GM12873 (cell line): ENCODE measurements around the gene PCF11.

Experiments
- CTCF ChIP-seq: IDR thresholded peaks from 2 replicates; pipeline ENCODE4 v1.5.1; 2012; ENCODE audit warnings: low read depth, mild to moderate bottlenecking, moderate library complexity, low read length, control low read depth; ENCODE audit not compliant: insufficient read depth; ENCODE audit errors: missing control alignments

The PCF11 gene

GRCh38 chr11:83181815-83182214 lies 24.9 kb downstream of the PCF11 start:
- TF ChIP-seq CTCF = no peak

GRCh38 chr11:83185767-83186166 lies 28.8 kb downstream of the PCF11 start:
- no peak for TF ChIP-seq CTCF

- no peak for TF ChIP-seq CTCF
Observed at GRCh38 chr11:83187465-83187864, 30.5 kb downstream of the PCF11 start.

GRCh38 chr11:83191491-83191890 lies 34.6 kb downstream of the PCF11 start:
- no peak for TF ChIP-seq CTCF

GRCh38 chr11:83191986-83192385 lies 35.1 kb downstream of the PCF11 start:
- no peak for TF ChIP-seq CTCF

- TF ChIP-seq CTCF = no peak
Observed at GRCh38 chr11:83192606-83193245, 35.8 kb downstream of the PCF11 start.

- peak; percentile 19 for TF ChIP-seq CTCF
Observed at GRCh38 chr11:83193315-83194280, 36.7 kb downstream of the PCF11 start, which contains the start of gene ANKRD42. TSS of gene ANKRD42 (plus strand) at chr11:83193712. CDS start at chr11:83194671, 959 bp downstream.
